Posterior vena cava (tissue), 2 donors: ENCODE data around the gene PRPF31. TPM values are rescaled to one million over a fixed set of nuclear protein-coding genes. Genes with fewer than 3 reads are reported as not detected.
A peak's percentile ranks its signal among the peaks of the same experiment; 100 is the strongest.

ENCODE experiments used
- DNase-seq: peaks from one replicate; pipeline ENCODE4 v3.0.0-alpha.2; 2020; ENCODE audit warnings: low spot score
- intact Hi-C, 2 donors: fragments of 100-400 bp; cut with DNase I; formaldehyde crosslinking; loops; one replicate each; pipeline versions ENCODE4 v1.14.1 to v1.14.2; 2022 to 2023
- total RNA-seq, 2 donors: library from RNA; stranded (reverse); fragmentation: NEBNext Ultra II Directional; extraction: Animal tissue kit (Norgen Biotek cat#: 25700); gene quantifications; one replicate each; pipeline ENCODE4 v1.2.1, GENCODE V29; 2021
- donor health status: DM: yes; HTN: yes; CAD: no.
- donor health status: DM: yes; HTN: yes; CAD: no.

The PRPF31 gene
- total RNA-seq, 2 donors from 2014 or later, result 33.6 to 37.6 TPM

DNA sequence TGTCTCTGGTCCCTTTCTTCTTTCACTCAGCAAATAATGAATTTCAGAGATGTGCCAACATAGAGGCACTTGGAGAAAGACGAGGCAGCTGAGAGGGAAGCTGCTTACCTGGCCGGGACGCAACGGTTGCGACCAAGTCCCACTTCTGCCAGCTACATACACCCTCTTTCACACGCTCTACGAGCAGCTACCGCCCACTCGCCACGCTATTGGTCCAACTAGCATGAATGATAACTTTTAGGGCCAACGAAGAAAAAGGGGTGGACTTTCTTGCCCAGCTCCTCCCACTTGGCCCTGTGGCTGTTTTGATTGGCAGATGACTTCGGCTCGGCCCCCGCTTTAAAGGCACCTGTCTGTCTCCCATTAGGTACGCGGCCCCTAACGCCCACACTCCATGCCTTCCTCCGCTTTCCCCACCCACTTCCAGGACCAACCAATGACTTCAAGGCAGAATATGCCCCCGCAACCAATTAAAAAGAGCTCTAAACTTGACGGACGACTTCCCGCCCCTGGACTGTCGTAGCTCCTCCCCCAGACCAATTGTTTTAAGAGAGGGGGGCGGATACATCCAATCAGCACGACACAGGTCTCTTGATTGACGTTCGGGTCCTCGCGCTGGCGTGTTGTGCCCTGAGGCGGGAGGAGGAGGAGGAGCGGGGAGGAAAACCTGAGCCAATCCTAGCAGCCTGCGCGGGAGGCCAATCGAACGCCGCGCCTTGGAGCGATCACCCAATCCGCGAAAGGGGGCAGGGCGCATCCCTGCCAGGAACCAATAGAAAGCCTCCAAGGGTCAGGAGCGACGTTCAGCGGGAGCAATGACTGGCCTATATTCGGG is 21.5 kb downstream of the PRPF31 start:
- intact Hi-C loops, result no loop called here
- peak; percentile 100 for DNase-seq

DNA sequence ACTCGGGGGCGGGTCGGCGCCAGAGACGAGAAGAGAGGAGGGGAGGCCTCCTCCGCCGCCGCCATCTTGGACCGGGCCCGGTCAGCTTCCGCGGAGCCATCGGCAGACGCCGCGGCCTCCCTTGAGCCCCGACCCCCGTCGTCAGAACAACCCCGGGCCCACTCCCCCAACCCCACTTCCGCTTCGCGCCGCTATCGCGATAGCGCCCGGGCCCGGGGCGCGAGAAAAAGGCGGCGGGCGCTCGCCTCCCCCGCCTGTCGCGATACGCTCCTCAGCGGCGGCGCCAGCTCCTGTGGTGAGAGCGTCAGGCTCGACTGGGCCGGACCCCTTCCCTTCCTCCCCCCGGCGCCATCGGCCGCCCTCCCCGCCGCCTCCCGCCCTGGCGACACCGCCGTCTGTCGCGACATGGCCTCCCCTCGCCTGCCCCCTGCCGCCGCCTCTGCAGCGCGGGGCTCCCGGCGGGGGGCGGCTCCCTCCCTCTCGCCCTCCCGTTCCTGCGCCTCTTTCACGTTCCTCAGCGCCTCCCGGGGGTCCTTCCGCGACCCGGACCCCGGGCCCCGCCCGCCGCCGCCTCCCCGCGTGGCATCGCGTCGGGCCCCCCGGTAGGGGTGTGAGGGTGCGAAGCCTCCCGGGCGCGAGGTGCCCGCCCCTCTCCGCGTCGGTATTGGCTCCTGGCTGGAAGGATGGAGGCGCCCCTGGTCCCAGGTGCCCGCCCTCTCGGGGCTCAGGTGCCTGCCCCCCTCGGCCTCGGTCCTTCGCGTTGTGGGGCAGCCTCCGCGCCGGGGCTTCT is 22.3 kb downstream of the PRPF31 start, which contains the start of gene CNOT3:
CNOT3 (plus strand) TSS at position 64 of the 790 bp plus-strand sequence. CDS start 5,217 bp downstream, outside the sequence.
- no peak for DNase-seq
- intact Hi-C loops, result no loop called here

DNA sequence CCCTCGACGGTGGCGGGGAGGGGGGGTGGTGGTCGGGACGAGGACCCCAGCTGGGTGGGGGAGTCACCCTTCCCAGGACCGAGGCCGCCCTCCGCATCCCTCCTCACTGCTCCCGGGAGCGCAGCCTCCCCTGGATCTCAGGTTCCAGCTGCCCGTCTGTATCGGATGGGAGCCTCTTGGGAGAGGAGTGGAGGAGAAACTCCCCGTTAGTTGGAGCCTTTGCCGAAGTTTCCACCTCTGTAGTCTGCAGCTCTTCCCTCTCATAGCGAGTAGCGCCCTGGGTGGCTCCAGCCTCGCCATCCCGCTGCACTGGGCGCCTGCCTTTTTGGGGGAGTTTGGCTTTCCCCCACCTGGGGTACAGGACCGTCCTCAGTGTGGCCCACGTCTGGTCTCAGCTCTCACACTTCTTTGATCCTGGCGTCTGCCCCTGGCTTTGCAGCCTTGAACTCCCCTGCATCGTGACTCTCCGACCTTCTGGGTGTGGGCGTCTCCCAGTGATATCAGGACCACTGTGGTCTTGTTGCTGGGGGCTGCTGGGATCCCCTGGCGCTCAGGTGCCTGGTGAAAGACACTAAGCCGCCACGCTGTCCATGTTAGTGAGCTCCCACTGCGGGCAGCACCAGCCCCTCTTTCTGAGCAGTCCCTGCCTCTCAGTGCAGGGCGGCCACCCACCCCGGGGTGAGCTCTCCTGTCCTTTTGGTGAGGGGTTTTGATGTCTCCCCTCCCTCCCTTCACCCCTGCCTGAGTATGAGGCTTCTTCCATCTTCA is 23.1 kb downstream of the PRPF31 start:
- no peak for DNase-seq
- intact Hi-C loops, result no loop called here

DNA sequence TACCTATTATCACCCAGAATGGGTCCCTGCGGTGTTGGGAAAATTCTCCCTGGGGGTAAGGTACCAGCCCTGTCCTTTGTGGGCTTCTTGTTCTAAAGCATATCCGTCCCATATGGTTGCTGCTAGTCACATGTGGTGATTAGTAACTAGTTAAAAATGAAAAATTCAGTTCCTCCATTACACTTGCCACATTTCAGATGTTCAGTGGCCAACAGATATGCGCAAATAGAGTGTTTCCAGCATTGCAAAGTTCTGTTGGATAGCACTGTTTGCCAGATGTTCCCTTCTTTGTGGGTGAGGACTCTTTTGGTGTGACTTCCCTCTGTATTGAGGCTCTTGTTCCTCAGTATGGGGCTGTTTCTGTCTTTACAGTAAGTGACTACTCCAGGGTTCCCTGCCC is 25.8 kb downstream of the PRPF31 start:
- intact Hi-C loops, result no loop called here
- DNase-seq, result no peak

DNA sequence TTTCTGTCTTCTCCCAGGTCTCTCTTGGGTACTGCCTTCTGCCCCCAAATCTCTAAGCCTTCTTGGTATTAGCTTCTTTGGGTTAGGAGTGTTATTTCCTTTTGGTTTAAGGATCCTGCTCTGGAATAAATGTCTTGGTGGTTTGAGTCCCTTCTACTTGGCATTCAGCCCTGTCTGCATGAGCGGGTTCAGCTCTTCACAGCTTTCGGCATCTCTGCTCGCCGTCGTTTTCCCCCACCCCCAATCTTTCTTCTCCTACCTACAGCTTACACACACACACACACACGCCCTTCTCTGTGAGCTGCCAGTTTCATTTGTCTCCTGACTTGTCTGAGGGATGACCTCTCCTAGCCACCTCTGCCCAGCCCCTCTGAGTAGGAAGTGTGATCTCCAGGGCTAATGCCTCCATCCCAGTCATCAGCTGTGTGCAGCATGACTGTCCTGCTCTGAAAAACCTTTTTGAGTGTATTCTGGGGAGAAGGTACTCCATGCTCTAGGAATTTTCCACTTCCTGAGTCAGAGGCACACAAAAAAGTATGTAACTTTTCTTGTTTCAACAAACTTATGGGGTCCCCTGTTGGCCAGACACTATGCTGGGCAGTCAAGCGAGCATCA is 26.7 kb downstream of the PRPF31 start:
- intact Hi-C loops, result no loop called here
- no peak for DNase-seq

DNA sequence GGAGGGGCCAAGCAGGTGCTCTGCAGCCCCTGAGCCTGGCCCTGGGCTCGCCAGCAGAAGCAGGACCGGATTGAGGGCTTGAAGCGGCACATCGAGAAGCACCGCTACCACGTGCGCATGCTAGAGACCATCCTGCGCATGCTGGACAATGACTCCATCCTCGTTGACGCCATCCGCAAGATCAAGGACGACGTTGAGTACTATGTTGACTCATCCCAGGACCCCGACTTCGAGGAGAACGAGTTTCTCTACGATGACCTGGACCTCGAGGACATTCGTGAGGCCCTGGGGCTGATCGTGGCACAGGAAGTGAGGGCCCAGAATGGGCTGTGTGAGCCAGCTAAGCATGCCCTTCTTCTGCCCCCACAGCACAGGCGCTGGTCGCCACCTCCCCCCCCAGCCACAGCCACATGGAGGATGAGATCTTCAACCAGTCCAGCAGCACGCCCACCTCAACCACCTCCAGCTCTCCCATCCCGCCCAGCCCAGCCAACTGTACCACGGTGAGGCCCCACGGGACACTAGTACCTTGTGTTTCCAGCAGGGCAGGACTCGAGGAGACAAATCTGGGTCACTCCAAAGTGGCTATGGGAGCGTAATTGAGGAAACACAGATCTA is 30.1 kb downstream of the PRPF31 start:
- intact Hi-C loops, result no loop called here
- DNase-seq, result no peak

DNA sequence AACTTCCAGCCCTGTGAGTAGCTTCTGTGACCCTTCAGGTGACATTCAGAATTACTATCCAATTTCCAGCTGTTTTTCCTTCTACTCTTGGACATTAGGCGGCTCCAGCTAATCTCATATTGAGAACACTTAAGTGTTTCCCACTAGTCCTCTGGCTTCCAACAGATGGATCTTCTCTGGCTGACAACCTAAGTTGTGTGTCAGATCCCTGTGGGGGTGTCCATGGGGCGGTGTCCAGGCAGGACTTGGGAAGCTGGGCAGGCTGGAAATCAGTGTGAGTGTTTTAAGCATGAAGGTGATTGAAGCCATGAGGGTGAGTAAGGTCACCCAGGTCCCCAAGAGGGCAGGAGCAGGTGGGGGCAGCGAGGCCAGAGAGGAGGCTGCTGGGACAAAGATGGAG is 32.1 kb downstream of the PRPF31 start:
- intact Hi-C loops, result no loop called here
- no peak for DNase-seq

DNA sequence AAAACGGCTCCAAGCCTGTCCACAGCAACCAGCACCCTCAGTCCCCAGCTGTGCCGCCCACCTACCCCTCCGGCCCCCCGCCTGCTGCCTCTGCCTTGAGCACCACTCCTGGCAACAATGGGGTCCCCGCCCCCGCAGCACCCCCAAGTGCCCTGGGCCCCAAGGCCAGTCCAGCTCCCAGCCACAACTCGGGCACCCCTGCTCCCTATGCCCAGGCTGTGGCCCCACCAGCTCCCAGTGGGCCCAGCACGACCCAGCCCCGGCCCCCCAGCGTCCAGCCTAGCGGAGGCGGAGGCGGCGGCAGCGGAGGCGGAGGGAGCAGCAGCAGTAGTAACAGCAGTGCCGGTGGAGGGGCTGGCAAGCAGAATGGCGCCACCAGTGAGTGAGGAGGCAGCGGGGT is 32.6 kb downstream of the PRPF31 start:
- intact Hi-C loops, result no loop called here
- DNase-seq, result no peak

DNA sequence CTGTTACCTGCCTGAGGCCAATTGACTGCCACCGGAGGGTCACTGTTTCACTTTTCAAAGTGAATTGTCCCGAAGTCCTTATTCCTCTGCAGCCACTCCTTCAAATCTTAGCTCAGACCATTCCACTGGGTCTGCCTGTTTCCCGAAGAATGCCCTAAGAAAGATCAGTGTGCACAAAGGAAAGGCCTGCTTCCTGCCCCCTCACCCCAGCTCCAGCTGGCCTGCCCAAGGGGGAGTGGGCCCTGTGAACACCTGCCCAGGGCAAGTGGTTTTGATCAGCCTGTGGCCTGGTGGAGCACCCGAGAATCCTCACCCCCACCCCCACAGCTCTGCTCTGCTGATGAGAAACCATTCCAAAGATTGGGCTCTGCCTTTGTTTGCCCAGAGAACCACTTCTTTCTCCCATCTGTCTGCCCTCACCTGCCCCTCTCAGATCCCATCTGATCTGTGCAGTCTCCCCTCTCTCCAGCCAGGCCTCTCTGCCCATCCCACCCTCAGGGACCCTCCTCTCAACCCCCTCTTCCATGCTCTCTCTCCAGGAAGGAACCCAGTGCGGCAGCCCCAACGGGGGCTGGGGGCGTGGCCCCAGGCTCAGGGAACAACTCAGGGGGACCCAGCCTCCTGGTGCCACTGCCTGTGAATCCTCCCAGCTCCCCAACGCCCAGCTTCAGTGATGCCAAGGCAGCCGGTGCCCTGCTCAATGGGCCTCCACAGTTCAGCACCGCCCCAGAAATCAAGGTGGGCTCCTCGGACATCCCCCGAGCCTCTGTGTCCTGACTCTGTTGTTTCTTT is 33.7 kb downstream of the PRPF31 start:
- intact Hi-C loops, result no loop called here
- DNase-seq, result no peak

DNA sequence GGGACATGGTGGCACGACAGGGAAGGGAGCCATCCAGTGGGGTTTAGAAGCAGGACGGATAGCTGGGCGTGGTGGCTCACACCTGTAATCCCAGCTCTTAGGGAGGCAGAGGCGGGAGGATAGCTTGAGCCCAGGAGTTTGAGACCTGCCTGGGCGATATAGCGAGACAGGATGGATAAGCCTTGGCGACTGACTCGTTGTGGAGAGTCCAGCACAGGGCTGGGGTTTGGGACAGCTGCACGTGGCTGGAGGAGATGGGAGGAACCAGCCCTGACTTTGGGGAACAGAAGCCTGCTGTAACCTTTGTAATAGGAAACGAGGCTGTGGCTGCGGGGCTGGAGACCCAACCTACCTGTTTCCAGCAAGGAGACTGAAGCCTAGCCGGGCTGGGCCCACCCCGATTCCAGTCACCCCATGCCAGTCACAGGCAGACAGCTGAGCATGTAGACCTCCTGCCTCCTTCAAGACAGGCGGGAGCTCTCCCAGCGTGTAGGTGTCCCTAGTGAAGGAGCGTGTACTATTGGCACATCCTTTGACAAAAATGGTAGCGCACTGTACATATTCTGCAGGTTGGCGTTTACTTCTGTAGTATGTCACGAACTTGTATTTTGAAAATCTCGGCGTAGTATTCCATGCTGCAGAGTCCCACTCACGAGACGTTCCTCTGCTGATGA is 35.9 kb downstream of the PRPF31 start:
- no peak for DNase-seq
- intact Hi-C loops, result loop anchor here in 1 of 2 donors (10.0 kb wide), 1 partner anchor 237 kb away; no protein-coding TSS in a partner anchor

DNA sequence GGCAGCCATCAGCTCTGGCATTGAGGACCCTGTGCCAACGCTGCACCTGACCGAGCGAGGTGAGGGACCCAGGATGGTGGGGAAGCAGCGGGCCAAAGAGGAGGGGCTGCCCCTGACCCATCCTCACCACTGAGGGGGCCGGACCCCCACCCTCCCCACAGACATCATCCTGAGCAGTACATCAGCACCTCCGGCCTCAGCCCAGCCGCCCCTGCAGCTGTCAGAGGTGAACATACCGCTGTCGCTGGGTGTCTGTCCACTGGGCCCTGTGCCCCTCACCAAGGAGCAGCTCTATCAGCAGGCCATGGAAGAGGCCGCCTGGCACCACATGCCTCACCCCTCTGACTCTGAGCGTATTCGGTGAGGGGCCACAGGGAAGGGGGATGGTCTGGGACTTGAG is 36.7 kb downstream of the PRPF31 start:
- intact Hi-C loops, result loop anchor here in 1 of 2 donors (10.0 kb wide), 1 partner anchor 237 kb away; no protein-coding TSS in a partner anchor
- DNase-seq, result no peak

DNA sequence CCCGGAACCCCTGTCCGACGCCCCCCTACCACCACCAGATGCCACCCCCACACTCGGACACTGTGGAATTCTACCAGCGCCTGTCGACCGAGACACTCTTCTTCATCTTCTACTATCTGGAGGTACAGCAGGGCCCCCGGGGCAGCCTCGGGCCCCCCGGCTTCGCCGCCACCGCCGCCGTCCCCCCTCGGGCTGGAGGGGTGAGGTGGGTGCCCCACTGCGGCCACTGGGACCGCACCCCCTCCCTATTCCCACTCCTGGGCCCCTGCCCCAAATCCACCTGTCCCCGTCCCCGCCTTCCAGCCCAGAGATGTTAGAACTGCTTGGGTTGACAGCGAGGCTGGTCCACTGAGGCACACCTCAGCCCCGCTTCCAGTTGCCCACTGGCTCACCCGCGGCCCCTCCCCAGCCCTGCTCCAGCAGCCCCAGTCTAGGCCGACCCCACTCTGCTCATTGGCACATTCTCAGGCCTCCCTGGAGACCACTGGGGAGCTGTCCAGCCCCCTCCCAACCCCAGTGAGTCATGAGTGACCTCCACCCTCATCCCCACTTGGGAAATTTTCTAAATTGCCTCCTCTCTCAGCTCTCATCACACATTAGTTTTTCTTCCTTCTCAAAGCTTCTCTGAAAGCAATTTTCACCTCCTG is 37.4 kb downstream of the PRPF31 start:
- intact Hi-C loops, result loop anchor here in 1 of 2 donors (10.0 kb wide), 1 partner anchor 238 kb away; no protein-coding TSS in a partner anchor
- DNase-seq, result no peak

DNA sequence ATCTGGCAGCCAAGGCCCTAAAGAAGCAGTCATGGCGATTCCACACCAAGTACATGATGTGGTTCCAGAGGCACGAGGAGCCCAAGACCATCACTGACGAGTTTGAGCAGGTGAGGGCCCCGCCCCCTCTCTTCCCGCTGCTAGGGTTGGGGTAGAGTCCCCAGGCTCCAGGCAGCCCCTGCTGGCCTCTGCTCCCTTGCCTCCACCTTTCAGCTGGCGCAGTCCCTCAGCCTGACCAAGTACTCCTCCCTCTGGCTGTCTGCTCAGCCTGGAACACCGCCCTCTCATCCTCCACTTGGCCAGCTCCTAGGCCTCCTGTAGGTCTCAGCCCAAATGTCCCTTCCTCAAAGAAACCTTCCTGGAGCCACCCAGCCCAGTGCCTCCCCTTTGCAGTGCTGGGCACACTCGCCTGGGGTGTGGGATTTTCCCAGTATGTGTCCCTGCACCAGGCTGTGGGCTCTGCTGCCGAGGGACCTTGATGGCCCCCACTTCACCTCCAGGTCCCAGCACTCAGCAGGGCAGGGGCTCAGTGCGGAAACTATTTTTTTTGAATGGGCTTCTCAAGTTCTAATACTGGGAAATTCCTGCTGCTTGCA is 38.3 kb downstream of the PRPF31 start:
- DNase-seq, result no peak
- intact Hi-C loops, result loop anchor here in 1 of 2 donors (10.0 kb wide), 1 partner anchor 239 kb away; no protein-coding TSS in a partner anchor

DNA sequence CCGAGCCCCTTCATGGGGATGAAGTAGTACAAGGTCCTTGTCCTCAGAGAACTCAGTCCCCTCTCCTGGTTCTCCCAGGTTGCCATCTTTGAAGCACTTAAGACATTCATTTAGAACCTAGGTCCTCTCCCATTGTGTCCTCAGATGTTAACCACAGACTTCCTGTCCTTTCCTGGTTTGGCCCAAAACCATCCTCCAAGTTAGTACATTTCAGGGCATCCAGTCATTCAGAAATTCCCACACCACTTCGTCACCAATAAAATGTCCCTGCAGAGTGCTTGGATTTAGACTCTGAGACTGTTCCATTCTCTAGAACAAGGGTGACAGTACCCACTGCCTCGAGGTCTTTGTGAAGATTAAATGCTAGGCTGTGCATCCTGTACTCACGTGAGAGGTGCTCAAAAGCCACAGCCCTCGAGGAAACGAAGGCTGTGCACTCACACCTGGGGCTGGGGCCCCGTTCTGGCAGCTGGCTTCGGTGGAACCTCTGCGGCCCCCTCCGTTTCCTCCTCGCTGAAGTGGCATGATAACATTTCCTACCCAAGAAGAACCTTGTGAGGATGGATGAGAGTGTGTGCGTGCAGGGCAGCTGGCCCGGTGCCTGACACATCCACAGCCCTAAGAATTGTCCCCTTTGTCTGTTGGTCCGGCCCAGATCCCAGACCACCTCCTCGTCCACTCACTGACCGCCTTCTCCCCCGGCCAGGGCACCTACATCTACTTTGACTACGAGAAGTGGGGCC is 39.2 kb downstream of the PRPF31 start:
- intact Hi-C loops, result loop anchor here in 1 of 2 donors (10.0 kb wide), 1 partner anchor 240 kb away; no protein-coding TSS in a partner anchor
- no peak for DNase-seq

DNA sequence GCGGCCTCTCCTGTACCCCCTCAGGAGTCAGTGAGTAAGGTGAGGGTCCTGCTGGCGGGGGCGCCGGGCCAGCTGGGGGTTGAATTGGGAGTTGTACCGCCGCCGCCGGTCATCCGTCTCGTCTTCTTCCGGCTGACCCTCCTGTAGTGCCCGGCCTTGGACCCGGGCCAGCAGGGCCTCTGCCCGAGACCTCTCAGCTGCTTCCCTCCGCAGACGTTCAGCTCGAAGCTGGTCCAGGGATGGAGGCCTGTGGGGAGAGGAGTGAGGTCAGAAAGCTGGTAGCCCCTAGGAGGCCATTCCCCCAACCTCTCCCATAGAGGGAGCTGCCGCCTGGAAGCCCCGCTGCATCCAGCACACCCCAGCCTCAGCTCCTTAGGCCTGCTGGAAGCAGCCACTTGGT is 40.1 kb downstream of the PRPF31 start:
- no peak for DNase-seq
- intact Hi-C loops, result loop anchor here in 1 of 2 donors (10.0 kb wide), 1 partner anchor 241 kb away; no protein-coding TSS in a partner anchor
